HepG2 (cell line): ENCODE measurements around the gene SCP2D1. TPM values are rescaled to one million over a fixed set of nuclear protein-coding genes. Genes with fewer than 3 reads are reported as not detected.

ENCODE experiments used
- ATAC-seq: fragments of 200-7000 bp; cut with Tn5 transposase; 3 replicates; pipeline ENCODE4 v1.9.1; 2020; ENCODE audit warnings: mild to moderate bottlenecking, moderate library complexity
- BruUV-seq: library from RNA; stranded (reverse); fragments of 400-500 nt; replicated peaks from 2 replicates; lab custom pipeline; 2021; lab: Mats Ljungman, UMichigan
- CTCF ChIA-PET: fragments of 300-600 bp; formaldehyde crosslinking; extraction: SDS; loops from one replicate; lab custom pipeline; 2021; ENCODE audit warnings: low total read pairs, inconsistent platforms, low intra/inter-chr PET ratio; lab: Yijun Ruan, JAX
- POLR2A ChIA-PET: fragments of 350-600 bp; sonication (Branson Sonifier 250); formaldehyde crosslinking; loops from one replicate; lab custom pipeline; 2020; ENCODE audit warnings: antibody characterized with exemption, inconsistent platforms; lab: Yijun Ruan, JAX
- DNase-seq: peaks from one replicate; pipeline ENCODE4 v3.0.0-alpha.2; 2015; ENCODE audit warnings: low spot score
- FAIRE-seq: peaks from 3 replicates; lab custom pipeline; 2011; peaks lifted over from hg19 to GRCh38; lab: Jason Lieb, UNC
- H2AFZ ChIP-seq: one replicate; pipeline ENCODE4 v1.6.1; 2011; ENCODE audit warnings: low read length, inconsistent platforms
- H3K27ac ChIP-seq: fragments of 300-600 bp; 3 replicates; pipeline ENCODE4 v1.8.0; 2011; ENCODE audit warnings: mixed run types, mild to moderate bottlenecking, mixed read lengths, low read length, inconsistent platforms; ENCODE audit not compliant: insufficient read depth; ENCODE audit errors: extremely low read length
- H3K27me3 ChIP-seq, 2 experiments: fragments of 200-600 bp in 1 of 2; 2 replicates in 1 of 2; 3 replicates in 1 of 2; pipeline versions ENCODE4 v1.6.0 to v1.8.0; 2011; ENCODE audit warnings: low read length in 2 of 2, mild to moderate bottlenecking in 2 of 2, moderate library complexity in 2 of 2, inconsistent platforms in 1 of 2; ENCODE audit not compliant: insufficient read depth in 2 of 2, control insufficient read depth in 1 of 2
- H3K36me3 ChIP-seq, 2 experiments: fragments of 200-600 bp in 1 of 2; replicated peaks in 1 of 2; 2 replicates in 1 of 2; 3 replicates in 1 of 2; pipeline versions ENCODE4 v1.5.1 to v1.8.0; 2011; ENCODE audit warnings: low read length in 2 of 2, inconsistent platforms in 1 of 2; ENCODE audit not compliant: insufficient read depth in 2 of 2, control insufficient read depth in 1 of 2
- H3K4me1 ChIP-seq: 2 replicates; pipeline ENCODE4 v1.5.1; 2012; ENCODE audit warnings: low read length, inconsistent platforms; ENCODE audit not compliant: insufficient read depth
- H3K4me2 ChIP-seq: 2 replicates; pipeline ENCODE4 v1.6.0; 2011; ENCODE audit warnings: low read depth, low read length, inconsistent platforms
- H3K4me3 ChIP-seq, 3 experiments: fragments of 200-600 bp in 1 of 3; sonication (generic), shearing (Covaris generic) in 1 of 3; replicated peaks in 1 of 3; 2 replicates each; pipeline ENCODE4 v1.5.1; 2011 to 2016; ENCODE audit warnings: low read length in 3 of 3, inconsistent platforms in 2 of 3, low read depth in 2 of 3, mild to moderate bottlenecking in 2 of 3, control low read depth in 1 of 3, mixed read lengths in 1 of 3; ENCODE audit not compliant: insufficient read depth in 1 of 3
- H3K79me2 ChIP-seq: one replicate; pipeline ENCODE4 v1.6.1; 2011; ENCODE audit warnings: low read length, inconsistent platforms; ENCODE audit not compliant: insufficient read depth
- H3K9ac ChIP-seq: 2 replicates; pipeline ENCODE4 v1.6.0; 2011; ENCODE audit warnings: mild to moderate bottlenecking, low read depth, low read length, inconsistent platforms; ENCODE audit not compliant: insufficient read depth
- H3K9me3 ChIP-seq: 2 replicates; pipeline ENCODE4 v1.5.1; 2012; ENCODE audit warnings: mild to moderate bottlenecking, low read length
- H4K20me1 ChIP-seq: 2 replicates; pipeline ENCODE4 v1.6.0; 2011; ENCODE audit warnings: inconsistent platforms, mild to moderate bottlenecking, low read length, moderate library complexity; ENCODE audit not compliant: insufficient read depth
- AGO1 ChIP-seq: fragments of 200-400 bp; formaldehyde crosslinking; IDR thresholded peaks from 2 replicates; pipeline ENCODE4 v1.6.1; 2017; ENCODE audit warnings: mild to moderate bottlenecking, low read depth, low read length, moderate library complexity; ENCODE audit not compliant: poor library complexity, severe bottlenecking
- DNMT3B ChIP-seq: conservative IDR thresholded peaks from 2 replicates; pipeline ENCODE4 v1.6.1; 2016; ENCODE audit warnings: missing biosample characterization, control low read depth
- FOXC1 ChIP-seq: sonication (generic); formaldehyde crosslinking; IDR thresholded peaks from 2 replicates; pipeline ENCODE4 v1.8.0; 2022; ENCODE audit warnings: mild to moderate bottlenecking, missing genetic modification reagents, borderline replicate concordance
- GATA4 ChIP-seq: sonication (generic); IDR thresholded peaks from 2 replicates; pipeline ENCODE4 v1.6.1; 2016; ENCODE audit warnings: antibody characterized with exemption, low read depth, borderline replicate concordance
- GFI1 ChIP-seq: sonication (generic); formaldehyde crosslinking; IDR thresholded peaks from 2 replicates; pipeline ENCODE4 v1.5.0; 2020; ENCODE audit warnings: missing genetic modification reagents, mild to moderate bottlenecking, borderline replicate concordance
- GZF1 ChIP-seq: sonication (generic); formaldehyde crosslinking; IDR thresholded peaks from 2 replicates; pipeline ENCODE4 v1.5.1; 2020; ENCODE audit warnings: mild to moderate bottlenecking, missing genetic modification reagents
- NONO ChIP-seq, 2 experiments: fragments of 450-650 bp in 1 of 2; sonication (generic) in 1 of 2; formaldehyde crosslinking in 1 of 2; IDR thresholded peaks in 1 of 2; conservative IDR thresholded peaks in 1 of 2; 2 replicates each; pipeline versions ENCODE4 v1.6.1 to v1.8.0; 2017 to 2022; ENCODE audit warnings: mild to moderate bottlenecking in 1 of 2, missing genetic modification reagents in 1 of 2, moderate library complexity in 1 of 2
- NR2F6 ChIP-seq, 2 experiments: IDR thresholded peaks; 2 replicates each; pipeline ENCODE4 v1.6.1; 2016; ENCODE audit warnings: antibody characterized with exemption in 1 of 2, mild to moderate bottlenecking in 1 of 2
- SATB2 ChIP-seq: sonication (generic); formaldehyde crosslinking; IDR thresholded peaks from 2 replicates; pipeline ENCODE4 v1.5.0; 2020; ENCODE audit warnings: missing genetic modification reagents
- SKI ChIP-seq: fragments of 450-650 bp; IDR thresholded peaks from one replicate; pipeline ENCODE4 v1.6.1; 2018; ENCODE audit warnings: mild to moderate bottlenecking; ENCODE audit not compliant: partially characterized antibody
- SOX5 ChIP-seq: IDR thresholded peaks from 2 replicates; pipeline ENCODE4 v1.6.1; 2016; ENCODE audit warnings: borderline replicate concordance
- ZMAT3 ChIP-seq: sonication (generic); formaldehyde crosslinking; conservative IDR thresholded peaks from 2 replicates; pipeline ENCODE4 v1.7.0; 2021; ENCODE audit warnings: missing genetic modification reagents
- ZNF564 ChIP-seq: sonication (generic); formaldehyde crosslinking; IDR thresholded peaks from 2 replicates; pipeline ENCODE4 v1.8.1; 2023; ENCODE audit warnings: mild to moderate bottlenecking, missing genetic modification reagents
- ZNF598 ChIP-seq: sonication (generic); formaldehyde crosslinking; IDR thresholded peaks from 2 replicates; pipeline ENCODE4 v1.5.1; 2020; ENCODE audit warnings: mild to moderate bottlenecking, missing genetic modification reagents, borderline replicate concordance
- ZNF792 ChIP-seq: IDR thresholded peaks from 2 replicates; pipeline ENCODE4 v1.6.1; 2016
- ZNF879 ChIP-seq: sonication (generic); formaldehyde crosslinking; IDR thresholded peaks from 2 replicates; pipeline ENCODE4 v1.8.1; 2023; ENCODE audit warnings: missing genetic modification reagents
- WGBS: methylation state at CpG from one replicate; pipeline ENCODE4 v1.1.6; 2017; ENCODE audit warnings: low lambda C conversion rate; 5-methylcytosine and 5-hydroxymethylcytosine counted together
- in situ Hi-C: cut with HindIII; loops from 2 replicates; pipeline ENCODE4 v1.10.0; 2017; ENCODE audit warnings: low pct_unique_long_range_greater_than_20kb; ENCODE audit not compliant: extremely low pct_ligation_motif_present
- intact Hi-C: fragments of 100-400 bp; cut with micrococcal nuclease; formaldehyde crosslinking; loops from one replicate; pipeline ENCODE4 v1.10.0; 2022; ENCODE audit not compliant: unreplicated experiment
- polyA plus RNA-seq, 8 experiments: library from polyadenylated mRNA; depleted of rRNA in 3 of 8; stranded (reverse) in 7 of 8; unstranded in 1 of 8; fragments of >200 nt; fragmentation: Illumina TruSeq in 4 of 8; extraction: Trizol in 4 of 8; gene quantifications; 2 replicates each; pipeline versions ENCODE4 v1.2.1 to v1.2.3, GENCODE V29; 2011 to 2016; ENCODE audit warnings: low read depth in 4 of 8, missing spikeins in 1 of 8, mixed read lengths in 1 of 8; ENCODE audit not compliant: insufficient read depth in 1 of 8
- total RNA-seq, 5 experiments: library from RNA; depleted of rRNA; stranded (reverse); fragments of >200 nt; fragmentation: Illumina TruSeq; extraction: Trizol; gene quantifications; 2 replicates each; pipeline ENCODE4 v1.2.3, GENCODE V29; 2016; ENCODE audit warnings: low read depth in 1 of 5
- TF ChIP-seq, protein P1 (sequence below): sonication (generic); formaldehyde crosslinking; IDR thresholded peaks from 2 replicates; pipeline ENCODE4 v1.4.0; 2020; ENCODE audit warnings: missing genetic modification reagents, borderline replicate concordance
- TF ChIP-seq, protein P2 (sequence below): IDR thresholded peaks from 2 replicates; pipeline ENCODE4 v1.4.0; 2020; ENCODE audit warnings: mild to moderate bottlenecking, missing genetic modification reagents
- TF ChIP-seq, protein P3 (sequence below): IDR thresholded peaks from 2 replicates; pipeline ENCODE4 v1.6.1; 2012; ENCODE audit warnings: inconsistent platforms

The SCP2D1 gene
- total and polyA plus RNA-seq, 2 of the 13 experiments (the other 11 are each of a cell fraction or from before 2014, with no cell fraction given) = not detected

DNA sequence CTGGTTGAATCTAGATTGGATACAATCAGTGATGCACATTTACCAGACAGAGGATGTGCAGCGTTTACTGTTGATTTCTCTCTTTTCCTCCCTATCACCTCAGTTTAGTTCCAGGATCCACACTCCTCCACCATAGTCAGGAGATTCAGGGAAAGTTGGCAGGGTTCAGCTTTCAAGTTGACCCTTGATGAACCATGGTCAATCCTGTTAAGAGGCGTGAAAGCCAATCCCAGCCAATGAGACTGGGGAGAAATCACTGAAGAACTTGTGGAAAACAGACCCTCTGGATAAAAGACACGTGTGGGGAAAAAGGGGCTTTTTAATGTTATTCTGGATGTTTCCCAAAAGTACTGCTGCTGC, 19.2 kb upstream of the SCP2D1 start:
- Histone ChIP-seq H3K36me3 (no peaks in the 10 kb centered on the region), H3K79me2 (no peaks in the 10 kb centered on the region), H3K27me3 (no peaks in the 10 kb centered on the region; a peak in 1 of 5 replicates), H3K9me3 (peaks cover 7% of the 10 kb centered on the region; the same call in 1 of the 2 replicates), H3K9ac (peak overlapping the region; percentile 73), H4K20me1 (no peaks in the 10 kb centered on the region), H3K4me1 (peaks cover 16% of the 10 kb centered on the region), H3K4me2 (peak overlapping the region; percentile 94), H2AFZ (peak overlapping the region; percentile 85), H3K27ac (peak overlapping the region; percentile 44), H3K4me3 (peak overlapping the region; percentile 76 to 78 (median 76))
- POLR2A ChIA-PET = interaction anchor here (1.0 to 1.3 kb wide), 2 partner anchors 13 to 287 kb away, joined by 4 to 6 read pairs; partner anchors contain the start of gene SEC23B
- intact Hi-C loops = loop anchor here (1.0 to 5.0 kb wide), 2 partner anchors 162 to 207 kb away; partner anchors contain the start of gene DTD1
- TSS peak; percentile 89 for BruUV-seq
- FAIRE-seq = no peak
- in situ Hi-C loops = no loop called here
- CTCF ChIA-PET = no interaction called here
- ATAC-seq = no peak
- 41% methylated on average over 3 of the region's 3 CpGs for WGBS
- DNase-seq = no peak
- TF ChIP-seq SATB2 (CRISPR knock-in tag) (no peak), SOX5 (CRISPR knock-in tag) (no peak), GATA4 (no peak), ZNF879 (CRISPR knock-in tag) (0 out of 2 replicates have a peak, but pooled peaks have one; percentile 42), ZNF564 (CRISPR knock-in tag) (no peak), GFI1 (CRISPR knock-in tag) (no peak), ZMAT3 (CRISPR knock-in tag) (no peak), SKI (no peak), NR2F6 (IDR thresholded peaks at IDR 0.05) (no peak), NR2F6 (CRISPR knock-in tag; IDR thresholded peaks at IDR 0.05) (no peak), GZF1 (no peak), FOXC1 (CRISPR knock-in tag) (0 out of 2 replicates have a peak, but pooled peaks have one; percentile 3), NONO (IDR thresholded peaks at IDR 0.05) (no peak), NONO (CRISPR knock-in tag; conservative IDR thresholded peaks at IDR 0.05) (no peak), AGO1 (no peak), ZNF598 (CRISPR knock-in tag) (no peak), DNMT3B (CRISPR knock-in tag) (no peak), ZNF792 (CRISPR knock-in tag) (no peak)
- TF ChIP-seq, protein P1, sequence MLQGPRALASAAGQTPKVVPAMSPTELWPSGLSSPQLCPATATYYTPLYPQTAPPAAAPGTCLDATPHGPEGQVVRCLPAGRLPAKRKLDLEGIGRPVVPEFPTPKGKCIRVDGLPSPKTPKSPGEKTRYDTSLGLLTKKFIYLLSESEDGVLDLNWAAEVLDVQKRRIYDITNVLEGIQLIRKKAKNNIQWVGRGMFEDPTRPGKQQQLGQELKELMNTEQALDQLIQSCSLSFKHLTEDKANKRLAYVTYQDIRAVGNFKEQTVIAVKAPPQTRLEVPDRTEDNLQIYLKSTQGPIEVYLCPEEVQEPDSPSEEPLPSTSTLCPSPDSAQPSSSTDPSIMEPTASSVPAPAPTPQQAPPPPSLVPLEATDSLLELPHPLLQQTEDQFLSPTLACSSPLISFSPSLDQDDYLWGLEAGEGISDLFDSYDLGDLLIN = no peak
- TF ChIP-seq, protein P2, sequence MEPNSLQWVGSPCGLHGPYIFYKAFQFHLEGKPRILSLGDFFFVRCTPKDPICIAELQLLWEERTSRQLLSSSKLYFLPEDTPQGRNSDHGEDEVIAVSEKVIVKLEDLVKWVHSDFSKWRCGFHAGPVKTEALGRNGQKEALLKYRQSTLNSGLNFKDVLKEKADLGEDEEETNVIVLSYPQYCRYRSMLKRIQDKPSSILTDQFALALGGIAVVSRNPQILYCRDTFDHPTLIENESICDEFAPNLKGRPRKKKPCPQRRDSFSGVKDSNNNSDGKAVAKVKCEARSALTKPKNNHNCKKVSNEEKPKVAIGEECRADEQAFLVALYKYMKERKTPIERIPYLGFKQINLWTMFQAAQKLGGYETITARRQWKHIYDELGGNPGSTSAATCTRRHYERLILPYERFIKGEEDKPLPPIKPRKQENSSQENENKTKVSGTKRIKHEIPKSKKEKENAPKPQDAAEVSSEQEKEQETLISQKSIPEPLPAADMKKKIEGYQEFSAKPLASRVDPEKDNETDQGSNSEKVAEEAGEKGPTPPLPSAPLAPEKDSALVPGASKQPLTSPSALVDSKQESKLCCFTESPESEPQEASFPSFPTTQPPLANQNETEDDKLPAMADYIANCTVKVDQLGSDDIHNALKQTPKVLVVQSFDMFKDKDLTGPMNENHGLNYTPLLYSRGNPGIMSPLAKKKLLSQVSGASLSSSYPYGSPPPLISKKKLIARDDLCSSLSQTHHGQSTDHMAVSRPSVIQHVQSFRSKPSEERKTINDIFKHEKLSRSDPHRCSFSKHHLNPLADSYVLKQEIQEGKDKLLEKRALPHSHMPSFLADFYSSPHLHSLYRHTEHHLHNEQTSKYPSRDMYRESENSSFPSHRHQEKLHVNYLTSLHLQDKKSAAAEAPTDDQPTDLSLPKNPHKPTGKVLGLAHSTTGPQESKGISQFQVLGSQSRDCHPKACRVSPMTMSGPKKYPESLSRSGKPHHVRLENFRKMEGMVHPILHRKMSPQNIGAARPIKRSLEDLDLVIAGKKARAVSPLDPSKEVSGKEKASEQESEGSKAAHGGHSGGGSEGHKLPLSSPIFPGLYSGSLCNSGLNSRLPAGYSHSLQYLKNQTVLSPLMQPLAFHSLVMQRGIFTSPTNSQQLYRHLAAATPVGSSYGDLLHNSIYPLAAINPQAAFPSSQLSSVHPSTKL (CRISPR knock-in tag) = no peak
- TF ChIP-seq, protein P3, sequence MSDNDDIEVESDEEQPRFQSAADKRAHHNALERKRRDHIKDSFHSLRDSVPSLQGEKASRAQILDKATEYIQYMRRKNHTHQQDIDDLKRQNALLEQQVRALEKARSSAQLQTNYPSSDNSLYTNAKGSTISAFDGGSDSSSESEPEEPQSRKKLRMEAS = no peak
